Endothelial cell of umbilical vein (primary cell): ENCODE results near the gene MARS1. TPM values are rescaled to one million over a fixed set of nuclear protein-coding genes. Genes with fewer than 3 reads are reported as not detected.

Experiments used
- BruUV-seq: library from RNA; stranded (reverse); fragments of 400-500 nt; replicated peaks from 2 replicates; lab custom pipeline; 2021; lab: Mats Ljungman, UMichigan
- CTCF ChIA-PET: fragments of 300-600, 350-600 bp; sonication (Branson Sonifier 250); formaldehyde crosslinking; loops from one replicate; lab custom pipeline; 2021; ENCODE audit warnings: antibody characterized with exemption, inconsistent platforms; lab: Charles Lee
- POLR2A ChIA-PET: fragments of 300-600, 350-600 bp; sonication (Branson Sonifier 250); formaldehyde crosslinking; loops from one replicate; lab custom pipeline; 2021; ENCODE audit warnings: antibody characterized with exemption, inconsistent platforms; lab: Charles Lee
- DNase-seq: peaks from one replicate; pipeline ENCODE4 v3.0.0-alpha.2; 2011; ENCODE audit warnings: low read depth, low spot score
- FAIRE-seq: peaks from 2 replicates; lab custom pipeline; 2011; peaks lifted over from hg19 to GRCh38; lab: Jason Lieb, UNC
- H2AFZ ChIP-seq: 2 replicates; pipeline ENCODE4 v1.6.0; 2012; ENCODE audit warnings: low read depth, low read length, control low read depth, inconsistent platforms
- H3K27ac ChIP-seq: 2 replicates; pipeline ENCODE4 v1.5.1; 2011; ENCODE audit warnings: low read depth, mild to moderate bottlenecking, control low read depth, low read length, moderate library complexity; ENCODE audit not compliant: insufficient read depth
- H3K27me3 ChIP-seq, 2 experiments: 2 replicates each; pipeline versions ENCODE4 v1.6.0 to v1.6.1; 2011; ENCODE audit warnings: low read length in 2 of 2, mixed read lengths in 1 of 2; ENCODE audit not compliant: control insufficient read depth in 2 of 2, insufficient read depth in 2 of 2
- H3K36me3 ChIP-seq, 2 experiments: 2 replicates in 1 of 2; 3 replicates in 1 of 2; pipeline ENCODE4 v1.5.1; 2011; ENCODE audit warnings: low read length in 2 of 2, mild to moderate bottlenecking in 1 of 2, moderate library complexity in 1 of 2; ENCODE audit not compliant: control insufficient read depth in 2 of 2, insufficient read depth in 2 of 2; ENCODE audit errors: extremely low read depth in 1 of 2
- H3K4me1 ChIP-seq: 3 replicates; pipeline ENCODE4 v1.5.1; 2011; ENCODE audit warnings: mild to moderate bottlenecking, low read length; ENCODE audit not compliant: control insufficient read depth, insufficient read depth; ENCODE audit errors: extremely low read depth
- H3K4me2 ChIP-seq: 2 replicates; pipeline ENCODE4 v1.6.1; 2011; ENCODE audit warnings: low read length, control low read depth, mixed read lengths; ENCODE audit not compliant: insufficient read depth
- H3K4me3 ChIP-seq, 3 experiments: fragments of 200-600 bp in 1 of 3; sonication (generic), shearing (Covaris generic) in 1 of 3; replicated peaks in 1 of 3; 2 replicates each; pipeline ENCODE4 v1.5.1; 2011 to 2016; ENCODE audit warnings: control low read depth in 3 of 3, low read length in 3 of 3, mild to moderate bottlenecking in 2 of 3, inconsistent platforms in 1 of 3, low read depth in 1 of 3, moderate library complexity in 1 of 3; ENCODE audit not compliant: insufficient read depth in 1 of 3
- H3K79me2 ChIP-seq: 2 replicates; pipeline ENCODE4 v1.6.0; 2012; ENCODE audit warnings: low read length, inconsistent platforms; ENCODE audit not compliant: control insufficient read depth, insufficient read depth
- H3K9ac ChIP-seq: replicated peaks from 2 replicates; pipeline ENCODE3; 2011; ENCODE audit warnings: low read length, control low read depth; ENCODE audit not compliant: insufficient read depth; ENCODE audit errors: extremely low read depth
- H3K9me1 ChIP-seq: replicated peaks from 3 replicates; pipeline ENCODE4 v1.6.0; 2011; ENCODE audit warnings: mild to moderate bottlenecking, low read length; ENCODE audit not compliant: control insufficient read depth, insufficient read depth; ENCODE audit errors: extremely low read depth
- H3K9me3 ChIP-seq: replicated peaks from 2 replicates; pipeline ENCODE4 v1.5.1; 2012; ENCODE audit warnings: low read length, inconsistent platforms; ENCODE audit not compliant: control insufficient read depth, insufficient read depth
- H4K20me1 ChIP-seq: replicated peaks from 2 replicates; pipeline ENCODE3; 2011; ENCODE audit warnings: mild to moderate bottlenecking, low read length; ENCODE audit not compliant: control insufficient read depth, insufficient read depth; ENCODE audit errors: extremely low read depth
- EZH2 ChIP-seq: IDR thresholded peaks from 2 replicates; pipeline ENCODE4 v1.6.1; 2012; ENCODE audit warnings: borderline replicate concordance, low read depth, mild to moderate bottlenecking, moderate library complexity, low read length, inconsistent platforms; ENCODE audit not compliant: severe bottlenecking
- FOS ChIP-seq: IDR thresholded peaks from 2 replicates; pipeline ENCODE4 v1.6.1; 2011; ENCODE audit warnings: mild to moderate bottlenecking, low read length, moderate library complexity, borderline replicate concordance; ENCODE audit not compliant: insufficient read depth
- GATA2 ChIP-seq: IDR thresholded peaks from 2 replicates; pipeline ENCODE4 v1.7.0; 2011; ENCODE audit warnings: low read depth, mild to moderate bottlenecking, moderate library complexity, mixed read lengths, low read length; ENCODE audit not compliant: insufficient read length, insufficient read depth
- JUN ChIP-seq: IDR thresholded peaks from 2 replicates; pipeline ENCODE4 v1.6.1; 2011; ENCODE audit warnings: borderline replicate concordance, low read depth; ENCODE audit not compliant: insufficient read length, insufficient read depth
- MYC ChIP-seq: IDR thresholded peaks from one replicate; pipeline ENCODE4 v1.6.1; 2011; ENCODE audit warnings: mild to moderate bottlenecking, low read depth, low read length
- POLR2A ChIP-seq: IDR thresholded peaks from 2 replicates; pipeline ENCODE4 v1.6.1; 2012; ENCODE audit warnings: low read depth, mild to moderate bottlenecking, control low read depth, low read length
- POLR2AphosphoS5 ChIP-seq: IDR thresholded peaks from 2 replicates; pipeline ENCODE4 v1.6.1; 2012; ENCODE audit warnings: low read depth, mild to moderate bottlenecking, control low read depth, low read length, moderate library complexity; ENCODE audit not compliant: insufficient read depth
- dilution Hi-C: fragments of 300-500 bp; cut with MboI; formaldehyde crosslinking; loops from one replicate; pipeline ENCODE4 v1.15.0; 2019; ENCODE audit warnings: low sequenced_read_pairs; ENCODE audit not compliant: extremely low pct_ligation_motif_present
- intact Hi-C: fragments of 100-400 bp; cut with micrococcal nuclease; formaldehyde crosslinking; loops from one replicate; pipeline ENCODE4 v1.10.0; 2022
- polyA plus RNA-seq, 4 experiments: library from polyadenylated mRNA; depleted of rRNA in 3 of 4; stranded (reverse) in 3 of 4; unstranded in 1 of 4; fragments of >200 nt; gene quantifications; 2 replicates each; pipeline versions ENCODE4 v1.2.1 to v1.2.3, GENCODE V29; 2011 to 2012; ENCODE audit warnings: missing spikeins in 1 of 4
- total RNA-seq: library from RNA; stranded (reverse); gene quantifications from 2 replicates; pipeline ENCODE4 v1.2.3, GENCODE V29; 2021
- TF ChIP-seq, protein P1 (sequence below), 2 donors: IDR thresholded peaks; 1 replicate in 1 of 2; 2 replicates in 1 of 2; pipeline ENCODE4 v1.5.1; 2011; ENCODE audit warnings: low read length in 2 of 2, mild to moderate bottlenecking in 2 of 2, moderate library complexity in 2 of 2, control low read depth in 1 of 2, inconsistent platforms in 1 of 2, low read depth in 1 of 2; ENCODE audit not compliant: insufficient read depth in 1 of 2; ENCODE audit errors: extremely low read depth in 1 of 2
- TF ChIP-seq, protein P2 (sequence below): IDR thresholded peaks from 2 replicates; pipeline ENCODE4 v1.6.1; 2011; ENCODE audit not compliant: insufficient read depth, insufficient read length

Gene MARS1
- total and polyA plus RNA-seq, 2 donors (not counting 3 experiments of a cell fraction or from before 2014, with no cell fraction given): 118 to 212 TPM

DNA sequence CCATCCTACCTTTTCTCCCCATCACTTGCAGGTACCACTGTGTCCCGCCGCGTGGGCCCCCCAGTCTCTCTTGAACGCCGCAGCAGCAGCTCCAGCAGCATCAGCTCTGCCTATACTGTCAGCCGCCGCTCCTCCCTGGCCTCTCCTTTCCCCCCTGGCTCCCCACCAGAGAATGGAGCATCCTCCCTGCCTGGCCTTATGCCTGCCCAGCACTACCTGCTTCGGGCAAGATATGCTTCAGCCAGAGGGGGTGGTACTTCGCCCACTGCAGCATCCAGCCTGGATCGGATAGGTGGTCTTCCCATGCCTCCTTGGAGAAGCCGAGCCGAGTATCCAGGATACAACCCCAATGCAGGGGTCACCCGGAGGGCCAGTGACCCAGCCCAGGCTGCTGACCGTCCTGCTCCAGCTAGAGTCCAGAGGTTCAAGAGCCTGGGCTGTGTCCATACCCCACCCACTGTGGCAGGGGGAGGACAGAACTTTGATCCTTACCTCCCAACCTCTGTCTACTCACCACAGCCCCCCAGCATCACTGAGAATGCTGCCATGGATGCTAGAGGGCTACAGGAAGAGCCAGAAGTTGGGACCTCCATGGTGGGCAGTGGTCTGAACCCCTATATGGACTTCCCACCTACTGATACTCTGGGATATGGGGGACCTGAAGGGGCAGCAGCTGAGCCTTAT, 17.4 kb upstream of the MARS1 start:
- Histone ChIP-seq H3K9me1 (no peaks in the 10 kb centered on the region), H3K79me2 (no peaks in the 10 kb centered on the region), H3K27me3 (peaks cover 42 to 48% of the 10 kb centered on the region in 2 experiments), H3K4me1 (no peaks in the 10 kb centered on the region), H4K20me1 (no peaks in the 10 kb centered on the region), H3K27ac (no peak overlapping the region), H3K4me2 (no peak overlapping the region), H3K9ac (no peak overlapping the region), H3K4me3 (no peak overlapping the region), H3K36me3 (no peaks in the 10 kb centered on the region), H3K9me3 (no peaks in the 10 kb centered on the region), H2AFZ (no peak overlapping the region)
- POLR2A ChIA-PET: interaction anchor here (0.6 kb wide), 1 partner anchor 17 kb away, joined by 8 read pairs; no protein-coding TSS in a partner anchor
- dilution Hi-C loops: no loop called here
- intact Hi-C loops: no loop called here
- TF ChIP-seq, protein P1, sequence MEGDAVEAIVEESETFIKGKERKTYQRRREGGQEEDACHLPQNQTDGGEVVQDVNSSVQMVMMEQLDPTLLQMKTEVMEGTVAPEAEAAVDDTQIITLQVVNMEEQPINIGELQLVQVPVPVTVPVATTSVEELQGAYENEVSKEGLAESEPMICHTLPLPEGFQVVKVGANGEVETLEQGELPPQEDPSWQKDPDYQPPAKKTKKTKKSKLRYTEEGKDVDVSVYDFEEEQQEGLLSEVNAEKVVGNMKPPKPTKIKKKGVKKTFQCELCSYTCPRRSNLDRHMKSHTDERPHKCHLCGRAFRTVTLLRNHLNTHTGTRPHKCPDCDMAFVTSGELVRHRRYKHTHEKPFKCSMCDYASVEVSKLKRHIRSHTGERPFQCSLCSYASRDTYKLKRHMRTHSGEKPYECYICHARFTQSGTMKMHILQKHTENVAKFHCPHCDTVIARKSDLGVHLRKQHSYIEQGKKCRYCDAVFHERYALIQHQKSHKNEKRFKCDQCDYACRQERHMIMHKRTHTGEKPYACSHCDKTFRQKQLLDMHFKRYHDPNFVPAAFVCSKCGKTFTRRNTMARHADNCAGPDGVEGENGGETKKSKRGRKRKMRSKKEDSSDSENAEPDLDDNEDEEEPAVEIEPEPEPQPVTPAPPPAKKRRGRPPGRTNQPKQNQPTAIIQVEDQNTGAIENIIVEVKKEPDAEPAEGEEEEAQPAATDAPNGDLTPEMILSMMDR (IDR thresholded peaks at IDR 0.05; ENCODE audit: extremely low read depth in 1 of 2, insufficient read depth in 1 of 2, low read depth in 1 of 2, low read length in 2 of 2): no peak
- TF ChIP-seq FOS (no peak), POLR2AphosphoS5 (no peak), JUN (no peak), EZH2 (no peak), MYC (no peak), GATA2 (no peak), POLR2A (no peak)
- TF ChIP-seq, protein P2, sequence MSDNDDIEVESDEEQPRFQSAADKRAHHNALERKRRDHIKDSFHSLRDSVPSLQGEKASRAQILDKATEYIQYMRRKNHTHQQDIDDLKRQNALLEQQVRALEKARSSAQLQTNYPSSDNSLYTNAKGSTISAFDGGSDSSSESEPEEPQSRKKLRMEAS: no peak
- no peak for FAIRE-seq
- CTCF ChIA-PET: interaction anchor here (4.0 kb wide), 1 partner anchor 11 kb away, joined by 17 read pairs; the partner anchor contains the start of gene GLI1
- DNase-seq: no peak
- no TSS peak for BruUV-seq
